HG03521 (cell line): ENCODE results near the gene LRP11.
"Not testable (repeated sequence)": the region's sequence is repeated elsewhere in the genome, so short reads cannot be mapped to it uniquely, and the experiment has no call there.

Experiments
- ATAC-seq: cut with Tn5 transposase; IDR thresholded peaks from one replicate; pipeline ENCODE4 v1.9.1; 2021; ENCODE audit warnings: mild to moderate bottlenecking, moderate library complexity; ENCODE audit not compliant: unreplicated experiment

The LRP11 gene

GRCh38 chr6:149897855-149898744, 33.9 kb upstream of the LRP11 start, which contains the start of gene RAET1E:
Gene RAET1E, minus strand, starts transcription at chr6:149898113. Its CDS starts 7,212 bp downstream, at chr6:149890901.
- ATAC-seq: no peak

- ATAC-seq: no peak
Measured at GRCh38 chr6:149897015-149897697, 33.0 kb upstream of the LRP11 start.

- no peak for ATAC-seq
Measured at GRCh38 chr6:149896491-149896890, 32.3 kb upstream of the LRP11 start.

- no peak for ATAC-seq
Measured at GRCh38 chr6:149895833-149896271, 31.7 kb upstream of the LRP11 start.

- ATAC-seq: no peak
Measured at GRCh38 chr6:149895048-149895590, 31.0 kb upstream of the LRP11 start.

GRCh38 chr6:149891864-149892263, 27.7 kb upstream of the LRP11 start:
- ATAC-seq: not testable (repeated sequence)

GRCh38 chr6:149891259-149891658, 27.1 kb upstream of the LRP11 start:
- no peak for ATAC-seq

- no peak for ATAC-seq
Measured at GRCh38 chr6:149890629-149891045, 26.5 kb upstream of the LRP11 start.

GRCh38 chr6:149889326-149889725, 25.2 kb upstream of the LRP11 start:
- ATAC-seq: no peak

GRCh38 chr6:149888659-149889058, 24.5 kb upstream of the LRP11 start:
- no peak for ATAC-seq

- no peak for ATAC-seq
Measured at GRCh38 chr6:149888093-149888492, 23.9 kb upstream of the LRP11 start.

- ATAC-seq: no peak
Measured at GRCh38 chr6:149887343-149887742, 23.2 kb upstream of the LRP11 start.

- no peak for ATAC-seq
Measured at GRCh38 chr6:149885888-149886287, 21.7 kb upstream of the LRP11 start.

- no peak for ATAC-seq
Measured at GRCh38 chr6:149884617-149885016, 20.5 kb upstream of the LRP11 start.

GRCh38 chr6:149884215-149884614, 20.1 kb upstream of the LRP11 start:
- ATAC-seq: no peak

GRCh38 chr6:149881860-149882259, 17.7 kb upstream of the LRP11 start:
- ATAC-seq: no peak

GRCh38 chr6:149881066-149881766, 17.1 kb upstream of the LRP11 start:
- no peak for ATAC-seq

GRCh38 chr6:149877659-149878058, 13.5 kb upstream of the LRP11 start:
- no peak for ATAC-seq

GRCh38 chr6:149876241-149876933, 12.2 kb upstream of the LRP11 start:
- no peak for ATAC-seq

- no peak for ATAC-seq
Measured at GRCh38 chr6:149872233-149872632, 8.1 kb upstream of the LRP11 start.
